Mesothelial cell of epicardium (in vitro differentiated cells): ENCODE results near the gene LMO1. TPM values are rescaled to one million over a fixed set of nuclear protein-coding genes. Genes with fewer than 3 reads are reported as not detected.

Experiments used
- DNase-seq, 2 experiments: peaks; one replicate each; pipeline ENCODE4 v3.0.0; 2021; ENCODE audit warnings: low spot score in 2 of 2; ENCODE audit not compliant: unreplicated experiment in 2 of 2
- H3K27ac Mint-ChIP-seq: 2 replicates; pipeline ENCODE4 v1.8.0; 2021; ENCODE audit warnings: mixed read lengths
- H3K27me3 Mint-ChIP-seq: 2 replicates; pipeline ENCODE4 v1.8.0; 2021; ENCODE audit warnings: low read depth, mixed read lengths
- H3K36me3 Mint-ChIP-seq: 2 replicates; pipeline ENCODE4 v1.8.0; 2021; ENCODE audit warnings: mixed read lengths
- H3K4me1 Mint-ChIP-seq: 2 replicates; pipeline ENCODE4 v1.8.0; 2021; ENCODE audit warnings: mixed read lengths
- H3K4me3 Mint-ChIP-seq: 2 replicates; pipeline ENCODE4 v1.8.0; 2021; ENCODE audit warnings: mild to moderate bottlenecking, moderate library complexity, mixed read lengths
- H3K9me3 Mint-ChIP-seq: 2 replicates; pipeline ENCODE4 v1.8.0; 2021; ENCODE audit warnings: mixed read lengths
- CTCF ChIP-seq: fragments of 200-600 bp; sonication (generic); IDR thresholded peaks from one replicate; pipeline ENCODE4 v1.5.0; 2021; ENCODE audit warnings: antibody characterized with exemption; ENCODE audit not compliant: unreplicated experiment
- total RNA-seq: library from RNA; stranded (reverse); gene quantifications from 3 replicates; pipeline ENCODE4 v1.2.1, GENCODE V29; 2021

The LMO1 gene
- total RNA-seq, 1 donor from 2014 or later, result 4.1 TPM

- DNase-seq, result no peak
- Mint-ChIP-seq H3K4me3 (no peak overlapping the region), H3K36me3 (peaks cover 2% of the 10 kb centered on the region), H3K27me3 (peaks cover 6% of the 10 kb centered on the region), H3K27ac (no peak overlapping the region), H3K4me1 (peaks cover 24% of the 10 kb centered on the region), H3K9me3 (peaks cover 4% of the 10 kb centered on the region)
- no peak for TF ChIP-seq CTCF
Observed at GRCh38 chr11:8242499-8243280, 21.0 kb downstream of the LMO1 start.

DNA sequence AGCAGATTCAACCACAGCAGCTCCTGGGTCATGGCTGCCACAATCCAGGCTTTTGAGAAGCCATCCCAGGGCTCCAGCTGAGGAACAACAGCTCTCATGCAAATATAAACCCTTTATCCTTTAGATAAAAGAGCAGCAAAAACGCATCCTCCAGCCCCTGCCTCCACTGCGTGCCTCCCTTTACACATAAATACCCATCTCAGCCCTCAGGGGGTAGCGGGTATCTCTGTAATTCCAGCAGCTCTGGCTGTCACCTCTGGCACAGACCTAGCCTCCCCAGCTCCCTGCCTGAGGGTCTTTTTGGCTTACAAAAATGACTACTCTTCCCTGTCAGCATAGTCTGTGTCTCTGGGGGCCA is 21.6 kb downstream of the LMO1 start:
- H3K9me3 Mint-ChIP-seq, result peaks cover 4% of the 10 kb centered on the region
- H3K4me1 Mint-ChIP-seq, result peaks cover 24% of the 10 kb centered on the region
- H3K4me3 Mint-ChIP-seq, result no peak overlapping the region
- no peak for DNase-seq
- no peak overlapping the region for H3K27ac Mint-ChIP-seq
- H3K36me3 Mint-ChIP-seq, result peaks cover 2% of the 10 kb centered on the region
- H3K27me3 Mint-ChIP-seq, result peaks cover 6% of the 10 kb centered on the region
- TF ChIP-seq CTCF, result no peak

DNA sequence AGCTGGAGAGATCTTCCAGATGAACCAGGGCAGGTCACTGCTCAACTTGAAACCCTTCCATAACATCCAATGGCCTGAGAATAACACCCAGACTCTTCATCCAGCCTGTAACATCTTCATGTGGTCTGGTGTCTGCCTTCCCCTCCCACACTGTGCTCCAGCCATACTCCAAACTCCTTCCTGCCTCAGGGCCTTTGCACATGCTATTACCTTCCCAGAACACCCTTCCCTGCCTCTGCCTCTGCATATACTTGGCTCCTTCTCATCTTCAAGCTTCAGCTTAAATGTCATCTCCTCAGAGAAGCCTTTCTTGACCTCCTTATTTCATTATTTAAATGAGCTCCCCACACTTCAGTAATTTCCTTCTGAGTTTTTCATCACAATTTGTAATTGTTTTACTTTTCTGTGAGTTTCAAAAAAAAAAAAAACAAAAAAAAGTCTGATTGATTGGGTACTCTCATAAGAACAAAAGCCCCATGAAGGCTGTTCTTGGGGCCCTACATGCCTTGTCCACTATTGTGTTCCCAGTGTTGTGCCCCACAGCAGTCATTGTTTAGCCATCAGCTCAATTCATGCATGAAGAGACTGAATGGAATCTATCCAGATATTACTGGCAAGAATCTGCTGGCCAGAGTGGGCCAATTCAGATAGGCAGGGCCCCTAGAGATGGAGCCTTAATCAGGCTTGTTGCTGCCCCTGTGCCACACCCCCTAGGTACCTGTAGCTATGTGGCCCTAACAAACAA is 22.1 kb downstream of the LMO1 start:
- no peak overlapping the region for H3K27ac Mint-ChIP-seq
- no peak for DNase-seq
- H3K9me3 Mint-ChIP-seq, result peaks cover 4% of the 10 kb centered on the region
- no peak for TF ChIP-seq CTCF
- no peak overlapping the region for H3K4me3 Mint-ChIP-seq
- H3K36me3 Mint-ChIP-seq, result peaks cover 2% of the 10 kb centered on the region
- H3K27me3 Mint-ChIP-seq, result peaks cover 6% of the 10 kb centered on the region
- peaks cover 24% of the 10 kb centered on the region for H3K4me1 Mint-ChIP-seq

GRCh38 chr11:8239536-8240228 is 24.0 kb downstream of the LMO1 start:
- H3K9me3 Mint-ChIP-seq, result peaks cover 4% of the 10 kb centered on the region
- H3K36me3 Mint-ChIP-seq, result peaks cover 2% of the 10 kb centered on the region
- DNase-seq, result no peak
- H3K4me3 Mint-ChIP-seq, result no peak overlapping the region
- peaks cover 4% of the 10 kb centered on the region for H3K27me3 Mint-ChIP-seq
- H3K27ac Mint-ChIP-seq, result no peak overlapping the region
- H3K4me1 Mint-ChIP-seq, result peaks cover 30% of the 10 kb centered on the region
- no peak for TF ChIP-seq CTCF

- Mint-ChIP-seq H3K36me3 (peaks cover 2% of the 10 kb centered on the region), H3K4me3 (no peak overlapping the region), H3K9me3 (peaks cover 4% of the 10 kb centered on the region), H3K4me1 (peaks cover 34% of the 10 kb centered on the region), H3K27me3 (peaks cover 4% of the 10 kb centered on the region), H3K27ac (no peak overlapping the region)
- no peak for DNase-seq
- no peak for TF ChIP-seq CTCF
Observed at GRCh38 chr11:8239040-8239439, 24.6 kb downstream of the LMO1 start.
